ENCODE data around the gene DGKI.
A peak's percentile ranks its signal among the peaks of the same experiment; 100 is the strongest.
"Not testable (repeated sequence)": the region's sequence is repeated elsewhere in the genome, so short reads cannot be mapped to it uniquely, and the experiment has no call there.

DGKI gene

GRCh38 chr7:137453356-137453755, 393.4 kb downstream of the DGKI start:
- DNase-seq, result no peak

GRCh38 chr7:137449016-137449415, 397.8 kb downstream of the DGKI start:
- no peak for DNase-seq

DNA sequence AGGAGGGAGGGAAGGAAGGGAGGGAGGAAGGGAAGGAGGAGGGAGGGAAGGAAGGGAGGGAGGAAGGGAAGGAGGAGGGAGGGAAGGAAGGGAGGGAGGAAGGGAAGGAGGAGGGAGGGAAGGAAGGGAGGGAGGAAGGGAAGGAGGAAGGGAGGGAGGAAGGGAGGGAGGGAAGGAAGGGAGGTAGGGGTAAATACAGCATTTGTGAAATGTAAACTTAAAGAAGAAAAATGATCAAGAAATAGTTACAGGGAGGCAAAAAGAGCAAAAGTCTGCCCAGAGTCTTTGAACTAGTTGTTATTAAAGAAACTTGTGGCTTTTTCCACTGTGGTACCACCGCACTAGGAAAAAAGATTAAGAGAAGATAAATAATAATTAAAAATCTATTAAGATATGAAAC, 398.2 kb downstream of the DGKI start:
- not testable (repeated sequence) for DNase-seq

DNA sequence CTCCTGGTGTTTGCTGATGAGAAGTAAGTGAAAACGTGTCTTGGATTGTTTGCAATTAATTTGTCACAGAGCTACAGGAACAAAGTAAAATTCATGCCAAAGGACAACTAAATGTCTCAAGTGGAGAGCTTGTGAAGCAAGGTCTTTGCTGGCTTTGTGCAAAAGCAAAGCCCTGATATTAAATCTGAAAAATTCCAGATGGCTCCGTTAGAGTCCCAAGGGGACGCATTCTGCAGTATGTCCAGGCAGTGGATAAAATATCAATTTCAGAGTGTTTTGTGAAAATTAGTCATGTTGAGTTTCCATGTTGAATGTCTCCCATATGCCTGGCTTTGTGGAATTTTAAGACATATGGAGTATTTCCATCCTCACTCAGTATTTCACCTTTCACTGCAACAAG, 400.7 kb downstream of the DGKI start:
- peak; percentile 36 for DNase-seq

DNA sequence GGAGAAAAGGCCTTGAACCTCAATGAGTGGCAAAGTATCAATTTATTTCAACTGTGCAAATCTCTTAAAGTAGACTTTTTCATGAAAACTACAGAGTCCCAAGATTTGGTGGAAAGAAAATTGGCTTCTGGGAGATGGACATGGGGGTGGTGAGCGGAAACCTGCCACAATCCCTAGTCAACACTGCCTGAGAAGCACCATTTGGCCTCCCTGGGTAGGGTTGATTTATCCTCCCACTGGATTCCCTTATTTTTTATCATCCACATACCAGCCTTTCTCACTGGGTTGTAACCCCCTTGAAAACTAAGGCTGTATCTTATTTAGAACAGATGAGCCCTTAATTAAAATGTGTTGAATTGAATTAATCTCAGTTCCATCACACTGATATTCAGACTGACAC, 401.5 kb downstream of the DGKI start:
- DNase-seq, result no peak

DNA sequence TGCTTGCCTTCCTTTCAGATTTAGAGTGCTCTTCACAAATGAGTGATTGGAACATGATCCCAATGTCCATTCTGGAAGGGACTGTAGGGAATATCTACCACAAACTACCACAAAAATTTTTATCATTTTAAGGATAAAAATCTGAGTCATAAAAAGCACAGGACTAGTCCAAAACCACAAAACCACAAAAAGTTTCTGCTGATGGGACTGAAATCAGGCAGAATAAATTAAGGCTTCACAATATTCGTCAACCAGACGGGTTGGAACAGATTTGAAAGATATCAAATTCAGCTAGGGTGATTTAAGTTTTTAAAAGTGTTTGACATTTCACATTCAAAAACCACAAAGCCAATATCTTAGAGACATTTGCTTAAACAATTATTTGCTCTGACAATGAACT, 403.2 kb downstream of the DGKI start:
- DNase-seq, result peak; percentile 84

GRCh38 chr7:137441451-137441850, 405.3 kb downstream of the DGKI start:
- DNase-seq, result peak; percentile 18

- DNase-seq, result peak; percentile 73
These were observed 406.6 kb downstream of the DGKI start for GRCh38 chr7:137439829-137440825.

GRCh38 chr7:137434946-137435345, 411.8 kb downstream of the DGKI start:
- DNase-seq, result no peak

DNA sequence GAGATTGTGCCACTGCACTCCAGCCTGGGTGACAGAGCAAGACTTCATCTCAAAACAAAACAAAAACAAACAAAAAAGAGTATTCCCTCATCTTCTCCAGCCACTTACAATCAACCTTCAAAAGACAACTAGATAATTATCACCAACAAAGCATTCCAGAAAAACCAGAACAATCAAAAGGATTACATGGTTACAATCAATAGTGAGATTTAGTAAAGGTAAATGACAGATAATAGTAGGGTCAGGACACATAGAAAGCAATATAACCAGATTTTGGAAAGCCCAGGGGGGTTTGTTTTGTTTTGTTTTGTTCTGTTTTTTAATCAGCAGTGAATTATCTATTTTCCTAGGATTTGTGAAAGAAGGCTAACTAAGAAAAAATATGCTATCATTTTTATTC, 412.2 kb downstream of the DGKI start:
- no peak for DNase-seq

- no peak for DNase-seq
These were observed 423.5 kb downstream of the DGKI start for GRCh38 chr7:137423321-137423720.

DNA sequence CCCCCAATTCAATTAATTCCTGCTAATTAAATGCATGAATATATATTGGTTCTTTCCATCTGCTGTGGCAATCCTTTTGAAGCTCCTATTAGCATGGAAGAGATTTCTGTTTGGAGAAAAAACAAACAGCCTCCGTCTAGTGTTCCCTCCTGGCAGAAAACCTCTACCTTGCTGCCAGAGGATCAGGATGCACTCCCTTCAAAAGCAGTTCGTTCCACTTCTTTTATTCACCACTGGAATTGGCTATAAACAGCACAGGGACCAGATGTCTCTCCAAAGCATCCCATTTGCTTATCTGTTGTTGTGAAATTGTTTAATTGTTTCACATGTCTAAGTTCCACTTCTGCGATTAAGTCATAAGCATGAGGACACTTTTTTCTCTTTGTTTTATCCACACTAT, 425.4 kb downstream of the DGKI start:
- DNase-seq, result no peak

DNA sequence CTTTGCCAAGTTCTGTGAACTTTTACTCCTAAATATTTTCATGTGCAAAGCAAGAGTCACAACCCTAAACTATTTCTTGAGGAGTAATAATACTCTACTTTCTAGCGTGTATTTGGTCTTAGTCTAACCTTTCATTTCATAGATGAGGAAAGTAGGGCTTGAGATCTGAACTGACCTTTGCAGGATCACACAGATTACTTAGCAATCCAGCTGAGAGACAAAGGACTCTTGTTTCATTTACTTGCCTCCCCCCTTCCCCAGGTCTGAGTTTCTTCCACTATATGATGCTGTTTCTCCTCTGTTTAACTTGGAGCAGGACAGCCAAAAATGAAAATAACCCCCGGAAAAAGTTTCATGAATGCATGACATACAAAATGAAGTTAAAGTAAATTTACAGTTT, 427.9 kb downstream of the DGKI start:
- DNase-seq, result no peak

DNA sequence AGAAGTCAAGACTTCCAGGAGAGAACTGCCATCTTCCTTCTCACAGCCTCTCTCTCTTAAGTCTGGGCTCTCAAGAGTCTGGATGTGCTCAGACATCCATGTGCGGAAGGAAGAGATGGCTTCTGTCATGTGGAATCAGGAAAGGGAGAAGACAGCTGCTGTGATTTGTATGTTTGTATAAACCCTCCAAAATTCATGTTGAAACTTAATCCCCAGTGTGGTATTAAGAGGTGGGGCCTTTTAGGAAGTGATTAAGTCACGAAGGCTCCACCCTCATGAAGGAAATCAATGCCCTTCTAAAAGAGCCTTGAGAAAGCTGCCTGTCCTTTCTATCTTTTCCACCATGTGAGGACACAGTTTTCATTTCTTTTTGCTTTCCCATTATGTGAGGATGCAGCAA, 429.3 kb downstream of the DGKI start:
- DNase-seq, result peak; percentile 9

DNA sequence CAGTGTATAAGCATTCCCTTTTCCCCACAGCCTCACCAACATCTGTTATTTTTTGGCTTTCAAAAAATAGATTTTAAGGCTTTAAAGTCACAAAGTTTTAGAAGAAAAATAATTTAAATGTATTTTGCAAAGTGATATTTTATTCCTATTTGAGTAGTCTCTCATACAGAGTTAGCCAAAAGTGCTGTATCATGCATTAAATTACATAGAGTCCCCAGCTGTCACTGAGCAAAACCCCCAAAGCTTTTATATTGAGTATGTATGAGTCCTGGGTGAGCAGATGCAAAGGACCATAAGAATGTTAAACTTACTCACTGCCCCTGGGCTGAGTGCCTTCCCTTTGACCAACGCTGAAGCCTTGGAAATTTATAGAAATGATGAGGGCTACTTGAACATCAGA, 432.9 kb downstream of the DGKI start:
- DNase-seq, result no peak

DNA sequence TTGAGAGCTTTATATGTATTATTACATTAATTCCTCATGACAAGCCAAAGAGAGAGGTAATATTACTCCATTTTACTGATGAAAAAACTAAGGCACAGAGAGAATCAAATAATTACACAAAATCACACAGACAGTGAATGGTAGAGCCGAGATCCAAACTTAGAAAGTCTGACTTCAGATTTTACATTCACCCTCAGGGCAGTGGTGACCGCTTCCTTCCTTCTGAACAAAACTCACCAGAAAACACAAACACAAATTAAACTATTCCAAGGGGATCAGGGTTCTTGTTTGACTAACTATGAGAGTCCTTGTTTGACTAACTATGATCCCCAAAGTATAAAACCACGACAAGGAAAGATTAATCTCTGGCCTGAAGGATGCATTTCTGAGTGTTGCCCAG, 435.3 kb downstream of the DGKI start:
- DNase-seq, result no peak

GRCh38 chr7:137408126-137408525, 438.6 kb downstream of the DGKI start:
- no peak for DNase-seq

GRCh38 chr7:137407078-137407477, 439.7 kb downstream of the DGKI start:
- DNase-seq, result no peak

DNA sequence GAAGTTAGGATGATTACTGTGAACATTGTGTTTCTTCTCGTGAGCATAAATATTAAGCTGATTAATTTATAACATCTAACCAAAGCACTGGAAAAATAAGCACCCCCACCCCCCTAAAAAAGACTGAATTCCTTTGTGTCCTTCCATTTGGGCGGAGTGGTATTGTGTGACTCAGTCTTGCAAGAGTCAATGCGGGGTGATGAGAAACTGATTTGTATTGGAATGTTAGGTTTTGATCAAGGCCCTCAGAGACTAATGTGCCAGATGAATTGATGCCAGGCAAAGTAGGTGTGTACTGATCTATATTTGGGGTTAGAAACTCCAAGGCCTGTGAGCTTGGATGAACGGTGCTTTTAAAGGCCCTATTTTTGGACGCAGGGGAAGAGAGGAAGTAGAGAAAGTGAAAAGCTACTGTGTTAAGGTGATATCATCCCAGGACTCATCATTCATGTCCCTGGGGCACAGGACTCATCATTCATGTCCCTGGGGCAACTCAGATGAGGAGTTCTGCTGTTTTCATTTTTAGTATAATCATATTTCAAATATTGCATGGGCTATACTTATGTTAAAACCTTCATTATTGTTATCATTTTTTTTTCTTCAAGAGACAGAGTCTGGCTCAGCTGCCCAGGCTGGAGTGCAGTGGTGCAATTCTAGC, 442.0 kb downstream of the DGKI start:
- peak; percentile 9 for DNase-seq

- no peak for DNase-seq
These were observed 443.4 kb downstream of the DGKI start for GRCh38 chr7:137403353-137403695.

GRCh38 chr7:137402536-137403352, 444.0 kb downstream of the DGKI start:
- no peak for DNase-seq

DNA sequence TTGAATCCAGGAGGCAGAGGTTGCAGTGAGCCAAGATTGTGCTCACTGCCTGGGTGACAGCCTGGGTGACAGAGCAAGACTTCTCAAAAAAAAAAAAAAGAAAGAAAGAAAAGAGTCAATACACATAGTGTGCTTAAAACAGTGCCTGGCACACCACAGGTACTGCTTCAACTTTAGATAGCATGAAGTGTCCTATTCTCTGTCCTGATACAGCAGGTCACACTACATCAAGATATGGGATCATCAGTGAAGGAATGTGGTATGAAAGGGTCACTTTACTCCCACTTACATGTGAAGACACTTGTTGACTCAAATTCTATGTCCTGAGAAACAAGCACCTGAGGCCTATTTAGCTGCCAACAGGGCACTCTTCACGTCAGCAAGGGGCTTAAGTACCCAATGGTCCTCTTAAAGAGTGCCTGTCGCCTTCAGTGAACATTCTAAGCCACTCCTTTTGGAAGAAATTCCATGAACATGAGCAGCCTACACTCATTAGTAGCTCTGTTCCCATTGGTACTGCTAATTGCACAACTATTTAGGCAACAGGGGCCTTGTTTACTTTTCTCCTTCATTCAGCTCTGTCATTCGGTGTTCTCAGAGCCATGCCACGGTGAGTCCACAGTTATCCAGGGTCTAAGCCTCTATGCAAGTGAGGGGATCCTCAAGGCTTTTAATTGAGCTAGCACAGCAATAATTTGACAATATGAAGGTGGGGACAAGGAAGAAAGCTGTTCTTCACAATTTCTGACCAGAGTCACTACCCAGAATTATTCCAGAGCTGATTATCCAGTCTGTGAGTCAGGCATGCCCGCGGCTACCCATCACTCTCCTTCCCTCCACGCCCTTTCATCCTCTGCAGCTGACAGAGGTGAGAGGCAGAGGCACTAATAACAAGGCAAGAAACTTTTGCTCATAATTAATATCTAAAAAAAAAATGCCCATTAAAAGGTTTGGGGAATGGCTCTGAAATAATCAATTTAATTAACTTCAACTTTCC, 446.6 kb downstream of the DGKI start:
- peak; percentile 55 for DNase-seq

Data from fibroblast of skin of right quadriceps (primary cell).